GM10847 (cell line): ENCODE measurements around the gene RIPK1.

ENCODE experiments used
- POLR2A ChIP-seq: IDR thresholded peaks from 2 replicates; pipeline ENCODE4 v1.6.1; 2011; ENCODE audit not compliant: insufficient read length; ENCODE audit errors: extremely low read depth

RIPK1 gene

GRCh38 chr6:3119040-3119723 is 50.9 kb downstream of the RIPK1 start:
- no peak for TF ChIP-seq POLR2A

GRCh38 chr6:3120765-3121089 is 52.4 kb downstream of the RIPK1 start:
- TF ChIP-seq POLR2A: no peak

GRCh38 chr6:3122823-3123182 is 54.5 kb downstream of the RIPK1 start:
- no peak for TF ChIP-seq POLR2A

- TF ChIP-seq POLR2A: no peak
Measured at GRCh38 chr6:3124667-3125066, 56.4 kb downstream of the RIPK1 start.

- TF ChIP-seq POLR2A: no peak
Measured at GRCh38 chr6:3125815-3126214, 57.5 kb downstream of the RIPK1 start.

GRCh38 chr6:3128356-3129108 is 60.2 kb downstream of the RIPK1 start:
- TF ChIP-seq POLR2A: no peak

GRCh38 chr6:3131695-3132094 is 63.4 kb downstream of the RIPK1 start:
- TF ChIP-seq POLR2A: no peak

GRCh38 chr6:3133515-3133914 is 65.2 kb downstream of the RIPK1 start:
- no peak for TF ChIP-seq POLR2A

- no peak for TF ChIP-seq POLR2A
Measured at GRCh38 chr6:3135668-3136291, 67.5 kb downstream of the RIPK1 start.

- no peak for TF ChIP-seq POLR2A
Measured at GRCh38 chr6:3136292-3137011, 68.2 kb downstream of the RIPK1 start.

GRCh38 chr6:3137057-3137777 is 68.9 kb downstream of the RIPK1 start:
- no peak for TF ChIP-seq POLR2A

GRCh38 chr6:3138341-3138740 is 70.0 kb downstream of the RIPK1 start:
- TF ChIP-seq POLR2A: no peak

- TF ChIP-seq POLR2A: no peak
Measured at GRCh38 chr6:3139090-3139903, 71.0 kb downstream of the RIPK1 start.

GRCh38 chr6:3140201-3140600 is 71.9 kb downstream of the RIPK1 start:
- no peak for TF ChIP-seq POLR2A
